ENCODE measurements around the gene MICOS13. TPM values are rescaled to one million over a fixed set of nuclear protein-coding genes. Genes with fewer than 3 reads are reported as not detected.
A peak's percentile ranks its signal among the peaks of the same experiment; 100 is the strongest.

Gene MICOS13
- total RNA-seq, 1 donor from 2014 or later = 7.5 TPM

DNA sequence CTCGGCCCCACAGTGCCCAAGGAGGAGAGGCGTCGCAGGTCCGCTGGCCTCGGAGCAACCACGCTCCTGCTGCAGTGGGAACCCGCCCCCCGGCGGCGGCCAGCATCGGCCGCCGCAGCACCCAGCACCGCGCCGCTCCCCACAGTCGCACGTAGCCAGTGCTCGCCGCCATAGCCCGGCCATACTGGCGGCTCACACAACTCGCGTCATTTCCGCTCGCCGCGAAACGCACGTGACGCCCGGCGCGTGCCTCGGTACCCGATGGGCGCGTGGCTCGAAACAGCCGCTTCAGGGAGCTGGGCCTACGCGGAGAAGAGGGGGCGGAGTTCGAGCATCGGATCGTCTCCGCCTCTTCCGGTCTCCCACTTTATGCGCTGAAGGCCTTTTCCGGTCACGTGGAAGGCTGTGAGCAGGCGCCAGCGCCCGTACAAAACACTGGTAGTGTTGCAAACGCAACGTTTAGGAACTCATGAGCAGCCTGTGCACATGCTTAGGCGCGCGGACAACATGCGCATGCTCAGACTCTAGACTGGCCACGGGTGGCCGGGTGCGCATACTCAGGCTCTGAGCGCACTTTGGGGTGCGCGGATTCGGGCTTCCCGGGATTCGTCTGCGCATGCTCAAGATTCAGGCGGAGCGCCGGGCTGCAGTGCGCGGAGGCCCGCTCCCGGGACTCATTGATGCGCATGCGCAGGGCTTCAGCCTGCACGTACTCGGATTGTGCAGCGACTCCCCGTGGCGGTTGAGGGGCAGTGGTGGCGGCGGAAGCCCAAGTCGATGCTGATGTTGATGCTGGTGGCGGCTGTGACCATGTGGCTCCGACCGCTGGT, 39.9 kb upstream of the MICOS13 start, which contains the start of the genes CATSPERD and LONP1:
CATSPERD (plus strand) TSS at position 677 of the 830 bp plus-strand sequence; CDS start at position 778, 101 bp downstream.
LONP1 (minus strand) TSS at position 186 of the 830 bp plus-strand sequence; CDS start at position 172, 14 bp downstream.
- Histone ChIP-seq H3K4me3 (peak within 1 kb of the TSS; percentile 98), H3K4me2 (peak within 1 kb of the TSS; percentile 100), H3K36me3 (no peaks in the 10 kb centered on the region), H3K4me1 (peaks cover 9% of the 10 kb centered on the region), H3K27me3 (peaks cover 4% of the 10 kb centered on the region), H3K27ac (peak within 1 kb of the TSS; percentile 76), H3K9ac (peak within 1 kb of the TSS; percentile 91), H2AFZ (replicated peaks) (peak within 1 kb of the TSS; percentile 92), H4K20me1 (ENCODE audit: low read depth) (peaks cover 35% of the 10 kb centered on the region), H3K79me2 (ENCODE audit: low read depth) (peaks cover 45% of the 10 kb centered on the region), H3F3A (ENCODE audit: low read depth) (peaks cover 3% of the 10 kb centered on the region), H3K9me3 (ENCODE audit: low read depth) (no peaks in the 10 kb centered on the region)
- peaks cover 22% of the 10 kb centered on the region for H3K4me1 Mint-ChIP-seq
- H3K36me3 Mint-ChIP-seq = peaks cover 3% of the 10 kb centered on the region
- H3K27ac Mint-ChIP-seq = peak within 1 kb of the TSS; percentile 69
- no peaks in the 10 kb centered on the region for H3K9me3 Mint-ChIP-seq
- DNase-seq (ENCODE audit: low spot score) = peak; percentile 100
- TF ChIP-seq CTCF (IDR thresholded peaks at IDR 0.05) = peak; percentile 82
- no peak for TF ChIP-seq EZH2 (IDR thresholded peaks at IDR 0.05)
- no peak for TF ChIP-seq EZH2phosphoT487 (IDR thresholded peaks at IDR 0.05)
- peak within 1 kb of the TSS; percentile 95 for H3K4me3 Mint-ChIP-seq
- H3K27me3 Mint-ChIP-seq (ENCODE audit: insufficient read depth, low read depth) = peaks cover 8% of the 10 kb centered on the region

- Mint-ChIP-seq H3K27ac (peak overlapping the region; percentile 57), H3K4me1 (peaks cover 22% of the 10 kb centered on the region)
- no peaks in the 10 kb centered on the region for H3K36me3 ChIP-seq
Observed at GRCh38 chr19:5719274-5719960, 39.1 kb upstream of the MICOS13 start.

More at GRCh38 chr19:5719274-5719960, 39.1 kb upstream of the MICOS13 start:
- H3K9ac ChIP-seq = peak overlapping the region; percentile 91
- Mint-ChIP-seq H3K4me3 (peak overlapping the region; percentile 95), H3K27me3 (ENCODE audit: insufficient read depth, low read depth) (peaks cover 8% of the 10 kb centered on the region), H3K9me3 (no peaks in the 10 kb centered on the region), H3K36me3 (peaks cover 3% of the 10 kb centered on the region)
- peaks cover 41% of the 10 kb centered on the region for H4K20me1 ChIP-seq (ENCODE audit: low read depth)
- DNase-seq (ENCODE audit: low spot score) = peak; percentile 40
- H3K27me3 ChIP-seq = no peaks in the 10 kb centered on the region
- H3K4me3 ChIP-seq = peak overlapping the region; percentile 98
- no peaks in the 10 kb centered on the region for H3K9me3 ChIP-seq (ENCODE audit: low read depth)
- no peak overlapping the region for H2AFZ ChIP-seq (replicated peaks)
- TF ChIP-seq EZH2 (IDR thresholded peaks at IDR 0.05) (no peak), CTCF (IDR thresholded peaks at IDR 0.05) (no peak), EZH2phosphoT487 (IDR thresholded peaks at IDR 0.05) (no peak)
- peak overlapping the region; percentile 100 for H3K4me2 ChIP-seq
- H3F3A ChIP-seq (ENCODE audit: low read depth) = peaks cover 3% of the 10 kb centered on the region
- peaks cover 53% of the 10 kb centered on the region for H3K79me2 ChIP-seq (ENCODE audit: low read depth)
- peak overlapping the region; percentile 70 for H3K27ac ChIP-seq
- peaks cover 9% of the 10 kb centered on the region for H3K4me1 ChIP-seq
